GM12878 (cell line): ENCODE results near the gene RPS6KA2. TPM values are rescaled to one million over a fixed set of nuclear protein-coding genes. Genes with fewer than 3 reads are reported as not detected.

Experiments used
- ATAC-seq: fragments of 200-7000 bp; cut with Tn5 transposase; 3 replicates; pipeline ENCODE4 v1.9.1; 2020; ENCODE audit warnings: mild to moderate bottlenecking, moderate library complexity
- BruUV-seq: library from RNA; stranded (reverse); fragments of 400-500 nt; replicated peaks from 2 replicates; lab custom pipeline; 2021; lab: Mats Ljungman, UMichigan
- CTCF ChIA-PET: fragments of 300-600 bp; sonication (Branson Sonifier 250); formaldehyde crosslinking; extraction: SDS; loops from one replicate; lab custom pipeline; 2021; ENCODE audit warnings: inconsistent platforms; lab: Yijun Ruan, JAX
- POLR2A ChIA-PET: fragments of 350-600 bp; formaldehyde crosslinking; extraction: SDS; loops from one replicate; lab custom pipeline; 2021; ENCODE audit warnings: inconsistent platforms; lab: Charles Lee
- RAD21 ChIA-PET: fragments of 300-600 bp; sonication (Branson Sonifier 250); formaldehyde crosslinking; loops from one replicate; lab custom pipeline; 2023; ENCODE audit warnings: antibody characterized with exemption; ENCODE audit not compliant: unreplicated experiment; lab: Charles Lee
- SMC1A ChIA-PET: fragments of 300-600 bp; sonication (Branson Sonifier 250); formaldehyde crosslinking; loops from one replicate; lab custom pipeline; 2023; ENCODE audit not compliant: unreplicated experiment, uncharacterized antibody; lab: Charles Lee
- DNase-seq: peaks from one replicate; pipeline ENCODE4 v3.0.0-alpha.2; 2011; ENCODE audit warnings: low read depth, low spot score
- FAIRE-seq: peaks from 3 replicates; lab custom pipeline; 2011; peaks lifted over from hg19 to GRCh38; lab: Jason Lieb, UNC
- H2AFZ ChIP-seq: 2 replicates; pipeline ENCODE4 v1.6.0; 2011; ENCODE audit warnings: low read depth, low read length, control low read depth; ENCODE audit not compliant: control insufficient read depth
- H3K27ac ChIP-seq: 2 replicates; pipeline ENCODE4 v1.5.1; 2011; ENCODE audit warnings: control low read depth; ENCODE audit not compliant: control insufficient read depth, insufficient read depth
- H3K27me3 ChIP-seq, 2 experiments: replicated peaks in 1 of 2; 2 replicates each; pipeline versions ENCODE4 v1.6.0 to v1.6.1; 2011; ENCODE audit warnings: low read length in 1 of 2; ENCODE audit not compliant: control insufficient read depth in 2 of 2, insufficient read depth in 2 of 2
- H3K36me3 ChIP-seq, 2 experiments: 2 replicates each; pipeline ENCODE4 v1.5.1; 2011; ENCODE audit warnings: low read length in 1 of 2; ENCODE audit not compliant: control insufficient read depth in 2 of 2, insufficient read depth in 2 of 2
- H3K4me1 ChIP-seq: 2 replicates; pipeline ENCODE4 v1.6.1; 2011; ENCODE audit warnings: mild to moderate bottlenecking, low read length, moderate library complexity, mixed read lengths; ENCODE audit not compliant: control insufficient read depth, insufficient read depth
- H3K4me2 ChIP-seq: 2 replicates; pipeline ENCODE4 v1.6.0; 2011; ENCODE audit warnings: control low read depth; ENCODE audit not compliant: control insufficient read depth, insufficient read depth
- H3K4me3 ChIP-seq: fragments of 200-600 bp; sonication (generic); 2 replicates; pipeline ENCODE4 v1.5.1; 2016
- H3K79me2 ChIP-seq: 2 replicates; pipeline ENCODE4 v1.6.0; 2011; ENCODE audit warnings: low read length; ENCODE audit not compliant: control insufficient read depth, insufficient read depth
- H3K9ac ChIP-seq: 2 replicates; pipeline ENCODE4 v1.8.0; 2011; ENCODE audit warnings: low read length, control low read depth, mixed read lengths; ENCODE audit not compliant: control insufficient read depth, insufficient read depth
- H3K9me3 ChIP-seq: replicated peaks from 3 replicates; pipeline ENCODE4 v1.5.1; 2011; ENCODE audit warnings: mild to moderate bottlenecking, low read length; ENCODE audit not compliant: control insufficient read depth, insufficient read depth
- H4K20me1 ChIP-seq: 2 replicates; pipeline ENCODE4 v1.6.0; 2011; ENCODE audit not compliant: control insufficient read depth, insufficient read depth
- BCLAF1 ChIP-seq: fragments of 450-650 bp; IDR thresholded peaks from 2 replicates; pipeline ENCODE4 v1.6.1; 2017; ENCODE audit warnings: antibody characterized with exemption, mild to moderate bottlenecking, moderate library complexity
- CBFB ChIP-seq: IDR thresholded peaks from 2 replicates; pipeline ENCODE4 v1.6.1; 2016; ENCODE audit warnings: antibody characterized with exemption, low read depth
- CUX1 ChIP-seq: IDR thresholded peaks from 2 replicates; pipeline ENCODE4 v1.6.1; 2012; ENCODE audit warnings: improper control_type of control experiment, low read depth, low read length; ENCODE audit not compliant: insufficient replicate concordance
- DPF2 ChIP-seq: fragments of 450-650 bp; IDR thresholded peaks from 2 replicates; pipeline ENCODE4 v1.6.1; 2017; ENCODE audit warnings: mild to moderate bottlenecking
- JUNB ChIP-seq: IDR thresholded peaks from 2 replicates; pipeline ENCODE4 v1.6.1; 2016; ENCODE audit warnings: antibody characterized with exemption, mild to moderate bottlenecking
- NFXL1 ChIP-seq: fragments of 450-650 bp; IDR thresholded peaks from 2 replicates; pipeline ENCODE4 v1.6.1; 2017; ENCODE audit warnings: antibody characterized with exemption, mild to moderate bottlenecking, borderline replicate concordance
- NR2C1 ChIP-seq: fragments of 450-650 bp; IDR thresholded peaks from 2 replicates; pipeline ENCODE4 v1.6.1; 2017; ENCODE audit warnings: antibody characterized with exemption, mild to moderate bottlenecking, moderate library complexity
- PKNOX1 ChIP-seq: fragments of 450-650 bp; IDR thresholded peaks from 2 replicates; pipeline ENCODE4 v1.6.1; 2016; ENCODE audit warnings: mild to moderate bottlenecking
- RAD21 ChIP-seq: IDR thresholded peaks from 2 replicates; pipeline ENCODE4 v1.6.1; 2011; ENCODE audit warnings: mild to moderate bottlenecking, low read depth, low read length, moderate library complexity; ENCODE audit not compliant: insufficient read depth
- SIN3A ChIP-seq: IDR thresholded peaks from 2 replicates; pipeline ENCODE4 v1.6.1; 2012; ENCODE audit warnings: low read depth, low read length, improper control_type of control experiment
- TCF12 ChIP-seq: IDR thresholded peaks from 2 replicates; pipeline ENCODE4 v1.6.1; 2011; ENCODE audit warnings: low read depth, mild to moderate bottlenecking, low read length
- YBX1 ChIP-seq: fragments of 450-650 bp; IDR thresholded peaks from 2 replicates; pipeline ENCODE4 v1.6.1; 2016; ENCODE audit warnings: antibody characterized with exemption
- WGBS: methylation state at CpG from one replicate; pipeline ENCODE4 v1.1.6; 2016; ENCODE audit warnings: low lambda C conversion rate; ENCODE audit not compliant: insufficient replicate concordance, insufficient coverage; ENCODE audit errors: missing lambda C conversion rate; 5-methylcytosine and 5-hydroxymethylcytosine counted together
- in situ Hi-C: fragments of 300-500 bp; cut with MboI; formaldehyde crosslinking; loops from 9 replicates; pipeline ENCODE4 v1.14.3; 2018; ENCODE audit warnings: mixed read lengths
- intact Hi-C: fragments of 100-400 bp; cut with micrococcal nuclease; formaldehyde crosslinking; loops from one replicate; pipeline ENCODE4 v1.14.2; 2022; ENCODE audit not compliant: unreplicated experiment
- polyA plus RNA-seq, 11 experiments: library from polyadenylated mRNA; depleted of rRNA in 4 of 11; unstranded in 6 of 11; stranded (reverse) in 5 of 11; fragments of >200 nt; fragmentation: Nextera tagmentation in 4 of 11; fragmentation: Illumina TruSeq in 1 of 11; extraction: Ambion mirVana in 4 of 11; extraction: Trizol in 1 of 11; gene quantifications; 1 replicate in 1 of 11; 2 replicates in 10 of 11; pipeline versions ENCODE4 v1.2.1 to v1.2.3, GENCODE V29; 2011 to 2016; ENCODE audit warnings: inconsistent platforms in 2 of 11, missing spikeins in 2 of 11, low read depth in 1 of 11
- total RNA-seq, 4 experiments: library from RNA; depleted of rRNA in 3 of 4; stranded (reverse); fragments of >200 nt in 3 of 4; fragmentation: Illumina TruSeq in 1 of 4; extraction: Trizol in 1 of 4; gene quantifications; 2 replicates each; pipeline versions ENCODE4 v1.2.1 to v1.2.3, GENCODE V29; 2013 to 2021

RPS6KA2 gene
- total and polyA plus RNA-seq, 10 of the 15 experiments (the other 5 are each of a cell fraction or from before 2014, with no cell fraction given), result 0.02 to 1.0 (median 0.22) TPM; not detected in 1

GRCh38 chr6:166579237-166579850 lies 47.7 kb downstream of the RPS6KA2 start:
- in situ Hi-C loops, result no loop called here
- BruUV-seq, result no TSS peak
- TF ChIP-seq PKNOX1, result no peak
- TF ChIP-seq JUNB, result no peak
- no peak for TF ChIP-seq YBX1
- no peak for TF ChIP-seq DPF2
- no peak for TF ChIP-seq NR2C1
- no peak for TF ChIP-seq NFXL1
- TF ChIP-seq SIN3A, result no peak
- no peak for TF ChIP-seq RAD21
- TF ChIP-seq TCF12, result no peak
- TF ChIP-seq BCLAF1, result no peak
- no peak for TF ChIP-seq CUX1
- no peak for TF ChIP-seq CBFB

More at GRCh38 chr6:166579237-166579850, 47.7 kb downstream of the RPS6KA2 start:
- Histone ChIP-seq H3K9me3 (peaks cover 3% of the 10 kb centered on the region; the same call in 2 of the 3 replicates), H3K4me1 (no peaks in the 10 kb centered on the region), H3K27ac (no peak overlapping the region), H3K27me3 (no peaks in the 10 kb centered on the region), H3K9ac (no peak overlapping the region), H3K4me2 (no peak overlapping the region), H3K79me2 (no peaks in the 10 kb centered on the region), H4K20me1 (no peaks in the 10 kb centered on the region), H3K36me3 (no peaks in the 10 kb centered on the region), H2AFZ (no peak overlapping the region), H3K4me3 (no peak overlapping the region)
- ATAC-seq (no peak), DNase-seq (no peak), FAIRE-seq (no peak)
- CTCF ChIA-PET, result no interaction called here
- RAD21 ChIA-PET, result no interaction called here
- SMC1A ChIA-PET, result no interaction called here
- POLR2A ChIA-PET, result no interaction called here
- intact Hi-C loops, result no loop called here
- WGBS, result 59% methylated on average over 9 of the region's 9 CpGs
